HCT116 (cell line): Measurements from ENCODE around the gene CLN6. TPM values are rescaled to one million over a fixed set of nuclear protein-coding genes. Genes with fewer than 3 reads are reported as not detected.

Experiments used
- ATAC-seq: fragments of 200-7000 bp; cut with Tn5 transposase; 2 replicates; pipeline ENCODE4 v1.9.1; 2020; ENCODE audit warnings: mild to moderate bottlenecking, moderate library complexity
- BruUV-seq: library from RNA; stranded (reverse); fragments of 400-500 nt; replicated peaks from 2 replicates; lab custom pipeline; 2021; lab: Mats Ljungman, UMichigan
- CTCF ChIA-PET: fragments of 300-600 bp; sonication (Branson Sonifier 250); formaldehyde crosslinking; loops from one replicate; lab custom pipeline; 2021; ENCODE audit warnings: antibody characterized with exemption; lab: Charles Lee
- POLR2A ChIA-PET: fragments of 300-600, 350-600 bp; sonication (Branson Sonifier 250); formaldehyde crosslinking; loops from one replicate; lab custom pipeline; 2021; ENCODE audit warnings: antibody characterized with exemption; lab: Charles Lee
- RAD21 ChIA-PET, 2 experiments: fragments of 300-600 bp; sonication (Branson Sonifier 250); formaldehyde crosslinking; loops; one replicate each; lab custom pipeline; 2023; ENCODE audit warnings: low total read pairs in 2 of 2; ENCODE audit not compliant: uncharacterized antibody in 2 of 2, unreplicated experiment in 2 of 2, low non-redundant PET in 1 of 2; lab: Charles Lee
- DNase-seq: peaks from one replicate; pipeline ENCODE4 v3.0.0-alpha.2; 2010; ENCODE audit warnings: low read depth, low spot score
- H2AFZ ChIP-seq: fragments of 200-600 bp; shearing (Covaris generic), sonication (generic); 2 replicates; pipeline ENCODE4 v1.6.1; 2017; ENCODE audit warnings: low read depth, mixed run types, mixed read lengths, antibody characterized with exemption, low read length; ENCODE audit not compliant: poor library complexity, severe bottlenecking
- H3K27ac ChIP-seq: 2 replicates; pipeline ENCODE4 v1.5.1; 2012; ENCODE audit warnings: low read depth, low read length
- H3K27me3 ChIP-seq: fragments of 200-600 bp; sonication (generic); 2 replicates; pipeline ENCODE4 v1.6.1; 2016; ENCODE audit warnings: mixed run types, low read length, mixed read lengths; ENCODE audit not compliant: insufficient read depth
- H3K36me3 ChIP-seq, 2 experiments: fragments of 200-500 bp in 1 of 2; fragments of 200-600 bp in 1 of 2; sonication (Bioruptor generic) in 1 of 2; sonication (generic) in 1 of 2; 2 replicates each; pipeline versions ENCODE4 v1.5.1 to v1.6.1; 2014 to 2016; ENCODE audit warnings: low read length in 2 of 2, inconsistent platforms in 1 of 2, mixed read lengths in 1 of 2, mixed run types in 1 of 2; ENCODE audit not compliant: insufficient read depth in 2 of 2, control insufficient read depth in 1 of 2
- H3K4me1 ChIP-seq, 2 experiments: fragments of 200-600 bp in 1 of 2; sonication (generic) in 1 of 2; 2 replicates each; pipeline versions ENCODE4 v1.5.1 to v1.6.1; 2012 to 2017; ENCODE audit warnings: low read length in 2 of 2, inconsistent platforms in 1 of 2, mild to moderate bottlenecking in 1 of 2, mixed read lengths in 1 of 2, mixed run types in 1 of 2, moderate library complexity in 1 of 2; ENCODE audit not compliant: insufficient read depth in 2 of 2, control insufficient read depth in 1 of 2
- H3K4me2 ChIP-seq: fragments of 200-600 bp; sonication (generic); 2 replicates; pipeline ENCODE4 v1.6.1; 2017; ENCODE audit warnings: mixed run types, low read length, mixed read lengths
- H3K4me3 ChIP-seq, 2 experiments: fragments of 200-600 bp in 1 of 2; sonication (generic) in 1 of 2; replicated peaks in 1 of 2; 2 replicates each; pipeline ENCODE4 v1.5.1; 2011 to 2016; ENCODE audit warnings: low read length in 2 of 2, control low read depth in 1 of 2, low read depth in 1 of 2, mild to moderate bottlenecking in 1 of 2, mixed read lengths in 1 of 2, mixed run types in 1 of 2
- H3K79me2 ChIP-seq: fragments of 200-600 bp; sonication (generic); 2 replicates; pipeline ENCODE4 v1.6.1; 2017; ENCODE audit warnings: mild to moderate bottlenecking, mixed run types, low read length, moderate library complexity, mixed read lengths; ENCODE audit not compliant: insufficient read depth
- H3K9ac ChIP-seq: fragments of 200-600 bp; sonication (generic); 2 replicates; pipeline ENCODE4 v1.6.1; 2016; ENCODE audit warnings: low read length, mixed read lengths
- H3K9me2 ChIP-seq: fragments of 200-600 bp; sonication (generic), shearing (Covaris generic); 2 replicates; pipeline ENCODE4 v1.6.1; 2017; ENCODE audit warnings: mixed run types, mild to moderate bottlenecking, moderate library complexity; ENCODE audit not compliant: insufficient read depth
- H3K9me3 ChIP-seq, 2 experiments: fragments of 200-500 bp in 1 of 2; fragments of 200-600 bp in 1 of 2; sonication (Bioruptor generic) in 1 of 2; sonication (generic) in 1 of 2; 2 replicates each; pipeline ENCODE4 v1.6.1; 2014 to 2017; ENCODE audit warnings: low read length in 2 of 2, mixed read lengths in 2 of 2, inconsistent platforms in 1 of 2, low read depth in 1 of 2, mild to moderate bottlenecking in 1 of 2, mixed run types in 1 of 2, moderate library complexity in 1 of 2; ENCODE audit not compliant: control insufficient read depth in 1 of 2, insufficient read depth in 1 of 2
- H4K20me1 ChIP-seq: fragments of 200-600 bp; sonication (generic), shearing (Covaris generic); 2 replicates; pipeline ENCODE4 v1.6.1; 2017; ENCODE audit warnings: mixed run types, mild to moderate bottlenecking, moderate library complexity; ENCODE audit not compliant: insufficient read depth
- CBX3 ChIP-seq: IDR thresholded peaks from 2 replicates; pipeline ENCODE4 v1.6.1; 2012; ENCODE audit warnings: low read depth
- EGR1 ChIP-seq: IDR thresholded peaks from 2 replicates; pipeline ENCODE4 v1.6.1; 2012; ENCODE audit warnings: low read depth
- ELF1 ChIP-seq: IDR thresholded peaks from 2 replicates; pipeline ENCODE4 v1.6.1; 2012; ENCODE audit warnings: low read depth, borderline replicate concordance
- EZH2 ChIP-seq: fragments of 200-600 bp; sonication (generic); IDR thresholded peaks from 2 replicates; pipeline ENCODE4 v1.6.1; 2017; ENCODE audit warnings: antibody characterized with exemption, mixed run types
- FOSL1 ChIP-seq: IDR thresholded peaks from 2 replicates; pipeline ENCODE4 v1.6.1; 2012; ENCODE audit warnings: low read depth
- RAD21 ChIP-seq: IDR thresholded peaks from 2 replicates; pipeline ENCODE4 v1.6.1; 2012; ENCODE audit warnings: low read depth, mild to moderate bottlenecking
- SIN3A ChIP-seq: IDR thresholded peaks from 2 replicates; pipeline ENCODE4 v1.6.1; 2012; ENCODE audit warnings: low read depth
- YY1 ChIP-seq: IDR thresholded peaks from 2 replicates; pipeline ENCODE4 v1.6.1; 2011; ENCODE audit warnings: low read length, low read depth, moderate library complexity, mild to moderate bottlenecking; ENCODE audit not compliant: insufficient replicate concordance; ENCODE audit errors: extremely low read depth
- ZNF274 ChIP-seq: fragments of 200-500 bp; sonication (Bioruptor generic); IDR thresholded peaks from 2 replicates; pipeline ENCODE4 v1.6.1; 2014; ENCODE audit warnings: mild to moderate bottlenecking, low read depth, low read length, inconsistent platforms
- intact Hi-C: fragments of 100-400 bp; cut with micrococcal nuclease; formaldehyde crosslinking; loops from 2 replicates; pipeline ENCODE4 v1.10.0; 2022
- total RNA-seq: library from RNA; stranded (reverse); gene quantifications from one replicate; pipeline ENCODE4 v1.2.1, GENCODE V29; 2021; ENCODE audit not compliant: unreplicated experiment
- TF ChIP-seq, protein P1 (sequence below), 3 experiments: fragments of 200-600 bp in 1 of 3; sonication (generic) in 1 of 3; IDR thresholded peaks in 2 of 3; conservative IDR thresholded peaks in 1 of 3; 2 replicates each; pipeline ENCODE4 v1.5.1; 2012 to 2017; ENCODE audit warnings: low read depth in 2 of 3, low read length in 2 of 3, antibody characterized with exemption in 1 of 3, borderline replicate concordance in 1 of 3, control low read depth in 1 of 3, mild to moderate bottlenecking in 1 of 3, mixed read lengths in 1 of 3, mixed run types in 1 of 3, moderate library complexity in 1 of 3; ENCODE audit not compliant: insufficient read depth in 1 of 3
- TF ChIP-seq, protein P2 (sequence below): IDR thresholded peaks from 2 replicates; pipeline ENCODE4 v1.6.1; 2012
- TF ChIP-seq, protein P3 (sequence below): IDR thresholded peaks from 2 replicates; pipeline ENCODE4 v1.6.1; 2011; ENCODE audit warnings: mild to moderate bottlenecking, low read length, moderate library complexity; ENCODE audit not compliant: insufficient replicate concordance; ENCODE audit errors: extremely low read depth
- TF ChIP-seq, protein P4 (sequence below): IDR thresholded peaks from 2 replicates; pipeline ENCODE4 v1.6.1; 2012
- TF ChIP-seq, protein P5 (sequence below): IDR thresholded peaks from 2 replicates; pipeline ENCODE4 v1.6.1; 2012; ENCODE audit warnings: low read depth

CLN6 gene
- total RNA-seq, 1 experiment from 2014 or later, result 44.1 TPM

DNA sequence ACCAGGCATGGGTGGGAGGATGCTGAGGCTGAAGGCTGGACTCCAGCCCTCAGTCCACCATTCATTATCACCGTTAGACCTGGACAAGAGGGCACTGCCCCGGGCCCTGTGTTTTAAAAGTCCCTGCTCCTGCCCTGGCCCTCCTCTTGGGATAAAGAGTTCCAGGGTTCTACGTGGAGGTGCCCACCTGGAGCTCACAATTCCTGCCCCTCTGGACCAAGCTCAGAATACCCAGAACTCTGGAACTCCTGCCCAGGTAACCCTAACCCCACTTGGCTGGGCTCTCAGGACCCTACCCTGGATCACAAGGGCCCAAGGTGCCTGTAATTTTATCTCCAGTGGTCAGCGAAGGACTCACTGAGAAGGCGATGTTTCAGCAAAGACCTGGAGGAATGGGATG, 25.6 kb downstream of the CLN6 start:
- H3K4me3 ChIP-seq, result no peak overlapping the region
- ChIA-PET CTCF (no interaction called here), POLR2A (no interaction called here), RAD21 (no interaction called here)
- no peak overlapping the region for H3K4me2 ChIP-seq
- ATAC-seq (no peak), DNase-seq (no peak)
- H3K9me3 ChIP-seq, result no peaks in the 10 kb centered on the region
- H3K79me2 ChIP-seq, result peaks cover 28% of the 10 kb centered on the region; the same call in 1 of the 2 replicates
- intact Hi-C loops, result no loop called here
- TF ChIP-seq FOSL1, result no peak
- TF ChIP-seq RAD21, result no peak
- TF ChIP-seq, protein P1, sequence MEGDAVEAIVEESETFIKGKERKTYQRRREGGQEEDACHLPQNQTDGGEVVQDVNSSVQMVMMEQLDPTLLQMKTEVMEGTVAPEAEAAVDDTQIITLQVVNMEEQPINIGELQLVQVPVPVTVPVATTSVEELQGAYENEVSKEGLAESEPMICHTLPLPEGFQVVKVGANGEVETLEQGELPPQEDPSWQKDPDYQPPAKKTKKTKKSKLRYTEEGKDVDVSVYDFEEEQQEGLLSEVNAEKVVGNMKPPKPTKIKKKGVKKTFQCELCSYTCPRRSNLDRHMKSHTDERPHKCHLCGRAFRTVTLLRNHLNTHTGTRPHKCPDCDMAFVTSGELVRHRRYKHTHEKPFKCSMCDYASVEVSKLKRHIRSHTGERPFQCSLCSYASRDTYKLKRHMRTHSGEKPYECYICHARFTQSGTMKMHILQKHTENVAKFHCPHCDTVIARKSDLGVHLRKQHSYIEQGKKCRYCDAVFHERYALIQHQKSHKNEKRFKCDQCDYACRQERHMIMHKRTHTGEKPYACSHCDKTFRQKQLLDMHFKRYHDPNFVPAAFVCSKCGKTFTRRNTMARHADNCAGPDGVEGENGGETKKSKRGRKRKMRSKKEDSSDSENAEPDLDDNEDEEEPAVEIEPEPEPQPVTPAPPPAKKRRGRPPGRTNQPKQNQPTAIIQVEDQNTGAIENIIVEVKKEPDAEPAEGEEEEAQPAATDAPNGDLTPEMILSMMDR (IDR thresholded peaks at IDR 0.05 in 2 of 3, conservative IDR thresholded peaks at IDR 0.05 in 1 of 3; ENCODE audit: borderline replicate concordance in 1 of 3, insufficient read depth in 1 of 3, low read depth in 2 of 3, low read length in 2 of 3), result no peak
- TF ChIP-seq, protein P2, sequence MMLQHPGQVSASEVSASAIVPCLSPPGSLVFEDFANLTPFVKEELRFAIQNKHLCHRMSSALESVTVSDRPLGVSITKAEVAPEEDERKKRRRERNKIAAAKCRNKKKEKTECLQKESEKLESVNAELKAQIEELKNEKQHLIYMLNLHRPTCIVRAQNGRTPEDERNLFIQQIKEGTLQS, result no peak
- no peak for TF ChIP-seq ZNF274
- TF ChIP-seq EGR1, result no peak
- TF ChIP-seq, protein P3, sequence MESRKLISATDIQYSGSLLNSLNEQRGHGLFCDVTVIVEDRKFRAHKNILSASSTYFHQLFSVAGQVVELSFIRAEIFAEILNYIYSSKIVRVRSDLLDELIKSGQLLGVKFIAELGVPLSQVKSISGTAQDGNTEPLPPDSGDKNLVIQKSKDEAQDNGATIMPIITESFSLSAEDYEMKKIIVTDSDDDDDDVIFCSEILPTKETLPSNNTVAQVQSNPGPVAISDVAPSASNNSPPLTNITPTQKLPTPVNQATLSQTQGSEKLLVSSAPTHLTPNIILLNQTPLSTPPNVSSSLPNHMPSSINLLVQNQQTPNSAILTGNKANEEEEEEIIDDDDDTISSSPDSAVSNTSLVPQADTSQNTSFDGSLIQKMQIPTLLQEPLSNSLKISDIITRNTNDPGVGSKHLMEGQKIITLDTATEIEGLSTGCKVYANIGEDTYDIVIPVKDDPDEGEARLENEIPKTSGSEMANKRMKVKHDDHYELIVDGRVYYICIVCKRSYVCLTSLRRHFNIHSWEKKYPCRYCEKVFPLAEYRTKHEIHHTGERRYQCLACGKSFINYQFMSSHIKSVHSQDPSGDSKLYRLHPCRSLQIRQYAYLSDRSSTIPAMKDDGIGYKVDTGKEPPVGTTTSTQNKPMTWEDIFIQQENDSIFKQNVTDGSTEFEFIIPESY, result no peak
- no peak for TF ChIP-seq SIN3A
- TF ChIP-seq, protein P4, sequence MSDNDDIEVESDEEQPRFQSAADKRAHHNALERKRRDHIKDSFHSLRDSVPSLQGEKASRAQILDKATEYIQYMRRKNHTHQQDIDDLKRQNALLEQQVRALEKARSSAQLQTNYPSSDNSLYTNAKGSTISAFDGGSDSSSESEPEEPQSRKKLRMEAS, result no peak
- TF ChIP-seq CBX3, result no peak
- no peak for TF ChIP-seq ELF1
- TF ChIP-seq YY1, result no peak
- TF ChIP-seq, protein P5, sequence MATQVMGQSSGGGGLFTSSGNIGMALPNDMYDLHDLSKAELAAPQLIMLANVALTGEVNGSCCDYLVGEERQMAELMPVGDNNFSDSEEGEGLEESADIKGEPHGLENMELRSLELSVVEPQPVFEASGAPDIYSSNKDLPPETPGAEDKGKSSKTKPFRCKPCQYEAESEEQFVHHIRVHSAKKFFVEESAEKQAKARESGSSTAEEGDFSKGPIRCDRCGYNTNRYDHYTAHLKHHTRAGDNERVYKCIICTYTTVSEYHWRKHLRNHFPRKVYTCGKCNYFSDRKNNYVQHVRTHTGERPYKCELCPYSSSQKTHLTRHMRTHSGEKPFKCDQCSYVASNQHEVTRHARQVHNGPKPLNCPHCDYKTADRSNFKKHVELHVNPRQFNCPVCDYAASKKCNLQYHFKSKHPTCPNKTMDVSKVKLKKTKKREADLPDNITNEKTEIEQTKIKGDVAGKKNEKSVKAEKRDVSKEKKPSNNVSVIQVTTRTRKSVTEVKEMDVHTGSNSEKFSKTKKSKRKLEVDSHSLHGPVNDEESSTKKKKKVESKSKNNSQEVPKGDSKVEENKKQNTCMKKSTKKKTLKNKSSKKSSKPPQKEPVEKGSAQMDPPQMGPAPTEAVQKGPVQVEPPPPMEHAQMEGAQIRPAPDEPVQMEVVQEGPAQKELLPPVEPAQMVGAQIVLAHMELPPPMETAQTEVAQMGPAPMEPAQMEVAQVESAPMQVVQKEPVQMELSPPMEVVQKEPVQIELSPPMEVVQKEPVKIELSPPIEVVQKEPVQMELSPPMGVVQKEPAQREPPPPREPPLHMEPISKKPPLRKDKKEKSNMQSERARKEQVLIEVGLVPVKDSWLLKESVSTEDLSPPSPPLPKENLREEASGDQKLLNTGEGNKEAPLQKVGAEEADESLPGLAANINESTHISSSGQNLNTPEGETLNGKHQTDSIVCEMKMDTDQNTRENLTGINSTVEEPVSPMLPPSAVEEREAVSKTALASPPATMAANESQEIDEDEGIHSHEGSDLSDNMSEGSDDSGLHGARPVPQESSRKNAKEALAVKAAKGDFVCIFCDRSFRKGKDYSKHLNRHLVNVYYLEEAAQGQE, result no peak
- TF ChIP-seq EZH2, result no peak
- no peak overlapping the region for H3K9ac ChIP-seq
- H3K27ac ChIP-seq, result no peak overlapping the region
- no TSS peak for BruUV-seq
- H3K9me2 ChIP-seq, result no peaks in the 10 kb centered on the region
- H3K27me3 ChIP-seq, result no peaks in the 10 kb centered on the region
- no peaks in the 10 kb centered on the region for H4K20me1 ChIP-seq
- H2AFZ ChIP-seq, result no peak overlapping the region
- no peaks in the 10 kb centered on the region; a peak in 1 of 4 replicates for H3K36me3 ChIP-seq
- peaks cover 6 to 20% of the 10 kb centered on the region in 2 experiments; a peak in 3 of 4 replicates for H3K4me1 ChIP-seq
